ENCODE data around the gene MSX1. TPM values are rescaled to one million over a fixed set of nuclear protein-coding genes. Genes with fewer than 3 reads are reported as not detected.

Gene MSX1
- polyA plus RNA-seq, 3 donors = 1.0 to 23.0 (median 14.7) TPM

- WGBS, 3 donors = 7 to 12% (median 12%) methylated on average over 31 of the region's 31 CpGs
- H3K27ac ChIP-seq (ENCODE audit: low read depth, low read length) = no peak overlapping the region
Measured at GRCh38 chr4:4854649-4855295, 4.7 kb upstream of the MSX1 start.

GRCh38 chr4:4855301-4856070 is 4.0 kb upstream of the MSX1 start:
- H3K27ac ChIP-seq (ENCODE audit: low read depth, low read length) = no peak overlapping the region
- 5 to 11% (median 7%) methylated on average over 33 of the region's 33 CpGs for WGBS, 3 donors

GRCh38 chr4:4856071-4857000 is 3.1 kb upstream of the MSX1 start:
- WGBS, 3 donors = 3 to 6% (median 4%) methylated on average over 61 of the region's 61 CpGs

GRCh38 chr4:4857001-4857808 is 2.3 kb upstream of the MSX1 start:
- 16 to 22% (median 19%) methylated on average over 27 to 34 of the region's 36 CpGs for WGBS, 3 donors
- no peak overlapping the region for H3K27ac ChIP-seq (ENCODE audit: low read depth, low read length)

More at GRCh38 chr4:4856071-4857000, 3.1 kb upstream of the MSX1 start:
- H3K27ac ChIP-seq (ENCODE audit: low read depth, low read length) = no peak overlapping the region

GRCh38 chr4:4857809-4858508 is 1.5 kb upstream of the MSX1 start:
- 15 to 23% (median 21%) methylated on average over 42 of the region's 42 CpGs for WGBS, 3 donors
- no peak overlapping the region for H3K27ac ChIP-seq (ENCODE audit: low read depth, low read length)

- no peak overlapping the region for H3K27ac ChIP-seq (ENCODE audit: low read depth, low read length)
- WGBS, 3 donors = 20 to 28% (median 23%) methylated on average over 21 of the region's 21 CpGs
Measured at GRCh38 chr4:4858527-4859324, 739 bp upstream of the MSX1 start.

- 0 to 2% (median 0%) methylated on average over 39 to 80 of the region's 80 CpGs for WGBS, 3 donors
Measured at GRCh38 chr4:4859799-4860599, 534 bp downstream of the MSX1 start.

GRCh38 chr4:4860600-4861389 is 1.3 kb downstream of the MSX1 start:
- WGBS, 3 donors = 4% methylated on average over 39 of the region's 39 CpGs
- no peak overlapping the region for H3K27ac ChIP-seq (ENCODE audit: low read depth, low read length)

More at GRCh38 chr4:4859799-4860599, 534 bp downstream of the MSX1 start:
- no peak overlapping the region for H3K27ac ChIP-seq (ENCODE audit: low read depth, low read length)

GRCh38 chr4:4861390-4862018 is 2.0 kb downstream of the MSX1 start:
- H3K27ac ChIP-seq (ENCODE audit: low read depth, low read length) = no peak overlapping the region
- WGBS, 3 donors = 9 to 35% (median 29%) methylated on average over 21 of the region's 21 CpGs

GRCh38 chr4:4862071-4862551 is 2.6 kb downstream of the MSX1 start:
- WGBS, 3 donors = 26 to 62% (median 60%) methylated on average over 16 of the region's 16 CpGs
- no peak overlapping the region for H3K27ac ChIP-seq (ENCODE audit: low read depth, low read length)

- WGBS, 3 donors = 20 to 67% (median 54%) methylated on average over 50 to 51 of the region's 51 CpGs
- H3K27ac ChIP-seq (ENCODE audit: low read depth, low read length) = no peak overlapping the region
Measured at GRCh38 chr4:4862665-4863482, 3.4 kb downstream of the MSX1 start.

- no peak overlapping the region for H3K27ac ChIP-seq (ENCODE audit: low read depth, low read length)
- WGBS, 3 donors = 18 to 49% (median 41%) methylated on average over 25 of the region's 25 CpGs
Measured at GRCh38 chr4:4864443-4864939, 5.0 kb downstream of the MSX1 start.

- 8 to 29% (median 26%) methylated on average over 43 of the region's 43 CpGs for WGBS, 3 donors
- no peak overlapping the region for H3K27ac ChIP-seq (ENCODE audit: low read depth, low read length)
Measured at GRCh38 chr4:4864940-4865704, 5.7 kb downstream of the MSX1 start.
